Jurkat, Clone E6-1 (cell line): Measurements from ENCODE around the gene PRAC1.

ENCODE experiments used
- DNase-seq: peaks from one replicate; pipeline ENCODE4 v3.0.0-alpha.2; 2011; ENCODE audit warnings: low read depth, low spot score
- H3K4me3 ChIP-seq: 2 replicates; pipeline ENCODE4 v1.5.1; 2011; ENCODE audit warnings: mild to moderate bottlenecking, low read length, control low read depth, moderate library complexity

PRAC1 gene

DNA sequence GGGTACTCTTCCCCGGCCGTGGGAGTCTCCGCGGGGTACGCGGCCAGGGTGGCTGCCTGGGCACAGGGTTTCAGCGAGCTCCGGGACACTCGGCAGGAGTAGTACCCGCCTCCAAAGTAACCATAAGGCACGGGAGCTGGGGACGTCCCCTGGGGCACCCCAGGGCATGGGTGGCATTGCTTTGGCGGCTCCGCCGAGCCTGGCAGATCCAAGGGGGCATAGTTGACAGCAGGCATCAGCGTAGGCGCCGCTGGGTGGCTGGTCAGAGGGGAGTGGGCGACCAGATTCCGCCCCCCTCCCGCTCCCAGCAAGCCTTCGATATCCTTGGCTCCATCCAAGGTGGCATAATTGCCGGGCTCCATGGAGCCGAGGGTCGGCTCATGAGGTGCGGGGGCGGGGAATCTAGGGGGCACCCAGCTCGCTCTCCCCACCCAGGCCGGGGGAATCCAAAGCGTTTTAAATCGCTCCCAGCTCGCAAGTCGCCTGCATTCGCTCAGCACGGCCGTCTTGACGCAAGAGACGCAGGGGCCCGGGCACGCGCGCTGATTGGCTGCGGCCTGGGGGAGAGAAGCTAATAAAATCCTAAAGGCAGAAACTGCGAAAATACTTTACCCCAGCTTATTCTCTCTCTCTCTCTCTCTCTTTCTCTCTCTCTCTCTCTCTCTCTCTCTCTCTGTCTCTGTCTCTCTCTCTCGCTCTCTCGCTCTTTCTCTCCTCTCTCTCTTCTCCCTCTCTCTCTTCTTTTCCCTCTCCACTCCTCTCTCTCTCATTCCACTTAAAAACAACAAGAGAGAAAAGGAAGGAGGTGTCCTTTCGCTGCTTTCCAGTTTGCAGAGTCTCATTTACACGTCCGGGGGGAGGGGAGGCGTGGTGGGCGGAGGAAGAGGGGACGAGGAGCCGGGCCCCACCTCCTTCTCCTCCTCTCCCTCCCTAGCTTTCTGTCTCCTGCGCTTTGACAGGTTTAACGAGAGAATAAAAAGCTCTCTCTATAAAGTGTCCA is 6.2 kb upstream of the PRAC1 start, which contains the start of gene HOXB13:
Gene HOXB13, minus strand, starts transcription at position 519 of the 1,000 bp plus-strand sequence. Its CDS starts 157 bp downstream, at position 362.
- peak within 1 kb of the TSS; percentile 56 for H3K4me3 ChIP-seq
- DNase-seq: peak; percentile 59

DNA sequence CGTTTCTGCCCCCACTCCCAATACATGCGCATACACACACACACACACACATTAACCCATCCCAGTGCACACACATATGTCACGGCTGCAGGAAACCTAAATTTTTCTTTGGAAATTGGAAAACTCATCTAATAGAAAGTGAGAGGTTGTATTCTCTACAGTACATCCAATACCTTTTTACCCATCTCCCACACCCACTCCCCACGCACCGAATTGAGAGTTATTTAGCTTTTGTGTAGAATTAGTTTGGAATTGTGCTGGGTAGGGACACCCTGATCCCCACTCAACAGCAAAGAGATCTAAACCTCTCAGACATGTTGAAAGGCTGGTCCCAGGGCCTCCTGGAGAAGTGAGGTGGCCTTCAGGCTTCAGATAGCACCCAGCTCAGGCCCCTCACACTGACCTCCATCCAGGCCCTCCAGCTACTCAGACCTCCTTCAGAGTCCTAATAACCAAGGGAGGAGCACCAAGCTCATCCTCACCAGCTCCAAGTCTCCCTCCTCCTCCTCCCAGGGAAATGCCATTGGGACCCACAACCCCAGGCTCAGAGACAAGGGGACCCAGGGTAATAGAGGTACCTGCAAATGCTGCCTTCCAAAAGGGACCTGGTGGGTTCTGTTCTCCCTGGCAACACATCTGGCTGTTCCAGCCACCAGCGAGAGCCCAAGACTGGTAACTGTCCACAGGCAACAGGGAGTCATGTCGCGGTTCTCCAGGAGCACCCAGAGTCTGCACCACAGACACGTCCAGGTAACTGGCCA is 5.3 kb upstream of the PRAC1 start:
- DNase-seq: no peak
- H3K4me3 ChIP-seq: peak overlapping the region; percentile 56; the same call in 1 of the 2 replicates

DNA sequence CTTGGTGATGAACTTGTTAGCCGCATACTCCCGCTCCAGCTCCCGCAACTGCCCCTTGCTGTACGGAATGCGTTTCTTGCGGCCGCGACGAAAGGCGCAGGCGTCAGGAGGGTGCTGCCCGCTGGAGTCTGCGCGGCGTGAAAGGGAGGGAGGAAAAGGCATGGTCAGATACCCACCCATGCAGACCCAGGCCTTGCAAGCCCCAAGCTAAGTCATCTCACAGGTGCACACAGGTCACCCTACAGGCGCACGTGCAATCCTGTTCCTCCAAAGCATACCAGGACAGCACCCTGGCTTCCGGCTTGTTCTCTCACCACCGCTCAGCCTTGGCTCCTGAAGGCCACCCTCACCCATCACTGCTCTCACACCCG is 4.6 kb upstream of the PRAC1 start:
- no peak for DNase-seq
- H3K4me3 ChIP-seq: no peak overlapping the region

DNA sequence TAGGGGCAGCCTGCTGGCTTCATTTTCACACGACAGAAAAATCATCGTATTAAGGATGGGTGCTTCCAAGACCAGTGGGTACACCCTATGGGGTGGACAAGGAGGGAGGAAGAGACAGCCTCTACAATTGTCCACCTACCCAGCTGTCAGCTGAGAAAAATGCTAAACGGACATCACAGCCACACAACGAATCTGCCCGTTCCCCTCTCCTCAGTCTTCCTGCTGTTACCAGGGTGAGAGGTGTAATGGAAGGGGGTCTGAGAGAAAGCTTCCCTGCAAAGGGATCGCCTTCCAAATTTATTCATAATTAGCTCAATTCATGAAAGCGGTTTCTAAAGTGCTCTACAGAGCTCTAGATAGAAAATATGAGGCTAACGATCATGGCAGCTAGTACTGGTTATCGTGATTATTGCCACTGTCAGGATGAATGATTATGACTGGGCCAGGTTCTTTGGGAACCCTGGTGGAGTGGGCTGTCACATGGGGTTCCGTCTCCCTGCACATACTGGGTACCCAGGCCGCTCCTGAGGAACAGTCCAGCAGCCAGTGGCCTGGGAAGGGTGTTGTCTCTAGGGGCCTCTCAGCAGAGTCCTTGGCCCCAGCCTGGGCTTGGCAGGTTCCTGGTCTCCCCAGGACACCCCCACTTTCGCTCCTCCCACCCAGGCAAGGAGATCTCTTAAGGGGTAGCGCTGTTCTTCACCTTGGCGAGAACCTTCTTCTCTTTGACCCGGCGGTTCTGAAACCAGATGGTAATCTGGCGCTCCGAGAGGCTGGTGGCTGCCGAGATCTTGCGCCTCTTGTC is 4.0 kb upstream of the PRAC1 start:
- H3K4me3 ChIP-seq: no peak overlapping the region
- DNase-seq: no peak

DNA sequence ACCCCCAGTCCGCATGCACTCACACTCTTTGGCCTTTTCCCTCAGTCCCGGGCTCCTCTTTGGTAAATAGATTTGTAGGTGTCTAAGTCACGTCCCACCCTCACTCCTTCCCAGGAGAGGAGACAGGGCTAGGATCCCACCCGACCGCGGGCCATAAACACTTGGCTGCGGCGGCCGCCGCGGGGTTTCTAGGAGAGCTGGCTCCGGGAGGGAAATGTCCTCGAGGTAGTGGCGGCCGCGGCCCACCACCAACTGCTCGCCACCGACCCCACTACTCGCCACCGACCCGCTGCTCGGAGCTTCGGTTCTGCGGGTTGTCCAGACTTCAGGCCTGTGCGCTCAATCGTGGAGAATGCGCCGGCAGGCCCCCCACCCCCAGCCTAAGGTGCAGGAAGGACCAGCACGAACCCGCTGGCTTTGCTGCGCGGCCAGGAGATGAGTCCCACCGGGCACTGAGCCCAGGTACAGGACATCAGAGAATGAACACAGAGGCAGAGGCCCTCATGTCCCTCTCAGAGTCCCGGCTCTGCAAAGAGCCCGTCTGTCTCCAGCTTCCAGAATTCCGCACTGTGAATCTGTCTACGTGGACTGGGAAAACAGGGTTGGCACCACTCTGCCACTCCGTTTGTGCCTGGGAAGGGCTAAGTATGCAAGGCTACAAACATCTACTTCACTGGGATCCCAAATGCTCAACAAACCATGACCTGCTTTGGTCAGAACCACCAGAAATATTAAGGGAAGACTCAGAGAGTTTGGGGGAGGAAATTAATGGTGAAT is 3.2 kb upstream of the PRAC1 start:
- DNase-seq: no peak
- H3K4me3 ChIP-seq: no peak overlapping the region

DNA sequence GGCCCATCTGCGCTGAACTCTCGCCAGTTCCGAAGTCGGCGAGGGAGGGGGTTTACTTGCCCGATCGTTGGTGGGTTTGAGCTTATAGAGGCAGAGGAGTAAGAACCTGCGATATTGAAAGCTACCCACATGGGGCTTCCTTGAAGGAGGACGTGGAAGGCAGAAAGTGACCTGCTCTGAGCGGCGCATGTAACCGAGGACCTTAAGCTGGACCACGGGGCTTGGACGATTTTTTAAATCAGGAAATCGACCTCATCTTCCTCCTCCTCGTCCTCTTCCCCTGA is 2.6 kb upstream of the PRAC1 start:
- no peak overlapping the region for H3K4me3 ChIP-seq
- no peak for DNase-seq

DNA sequence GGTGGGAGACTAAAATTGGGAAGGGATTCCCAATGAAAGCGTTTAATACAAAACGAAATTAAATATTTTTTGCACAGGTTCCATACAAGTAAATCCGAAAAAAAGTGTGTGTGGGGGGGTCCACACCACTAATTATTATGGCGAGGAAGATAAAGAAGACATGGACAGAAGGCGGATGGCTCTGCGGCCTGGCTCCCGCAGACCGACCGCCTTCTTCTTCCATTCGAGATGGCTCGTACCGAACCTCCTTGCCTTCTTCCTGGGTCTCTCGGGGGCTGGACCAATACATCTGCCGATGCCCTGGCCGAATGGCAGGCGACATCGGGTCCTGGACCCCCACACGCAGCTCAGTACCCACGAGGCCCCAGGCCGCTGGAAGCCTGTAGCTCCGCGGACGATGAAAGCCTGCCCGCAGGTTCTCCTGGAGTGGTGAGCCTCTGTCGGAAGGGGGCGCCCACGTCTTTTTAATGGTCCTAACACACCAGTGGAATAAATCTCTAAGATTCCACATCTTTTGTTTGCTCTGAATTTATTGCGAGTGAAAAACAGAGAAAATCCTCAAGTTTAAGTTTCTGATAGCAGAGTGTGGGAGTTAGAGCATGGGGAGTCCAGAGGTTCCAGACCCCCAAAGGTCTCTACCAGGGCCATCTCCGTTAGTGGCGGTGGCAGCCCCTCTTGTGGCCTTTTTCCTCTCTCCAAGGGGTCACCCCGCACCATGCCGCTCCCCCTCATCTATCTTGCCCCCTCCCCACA is 2.1 kb upstream of the PRAC1 start:
- DNase-seq: peak; percentile 32
- H3K4me3 ChIP-seq: no peak overlapping the region

DNA sequence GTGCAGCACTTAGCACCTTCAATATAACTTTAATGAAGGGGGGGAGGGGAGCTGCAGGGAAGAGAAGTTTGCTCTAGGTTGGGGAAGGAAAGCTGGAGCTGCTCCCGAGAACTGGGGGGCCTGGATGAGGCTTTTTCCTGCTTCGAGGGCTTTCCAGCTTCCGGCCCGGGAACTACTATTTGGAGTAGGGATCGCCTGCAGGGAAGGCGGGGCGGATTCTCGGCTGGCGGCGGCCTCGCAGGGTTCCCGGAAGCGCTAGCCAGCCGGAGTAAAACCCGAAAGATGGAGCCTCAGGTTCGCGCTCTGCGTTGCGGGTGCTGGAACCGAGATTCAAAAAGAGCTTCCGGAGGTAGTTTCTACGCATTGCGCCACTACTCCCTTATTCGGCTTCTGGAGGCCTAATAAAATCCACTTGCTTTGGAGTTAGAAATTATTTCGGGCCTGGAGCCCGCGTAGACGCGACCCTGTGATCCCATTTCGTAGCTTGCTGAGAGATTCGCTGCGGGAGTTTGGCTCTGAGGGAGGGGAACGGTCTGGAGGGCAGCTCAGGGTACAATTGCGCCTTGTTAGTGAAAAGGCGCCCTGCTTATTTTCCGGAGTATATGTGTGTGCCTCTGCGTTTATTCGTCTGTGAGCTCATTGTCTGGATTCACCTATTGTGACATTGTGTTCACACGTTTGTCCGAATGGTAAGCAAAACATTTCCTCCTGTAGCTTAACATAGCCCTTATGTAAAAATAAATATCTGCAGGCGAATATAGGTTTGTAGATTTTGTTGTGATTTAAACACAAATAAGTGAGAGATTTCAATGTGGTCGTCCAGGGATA is 1.3 kb upstream of the PRAC1 start:
- no peak for DNase-seq
- no peak overlapping the region for H3K4me3 ChIP-seq

DNA sequence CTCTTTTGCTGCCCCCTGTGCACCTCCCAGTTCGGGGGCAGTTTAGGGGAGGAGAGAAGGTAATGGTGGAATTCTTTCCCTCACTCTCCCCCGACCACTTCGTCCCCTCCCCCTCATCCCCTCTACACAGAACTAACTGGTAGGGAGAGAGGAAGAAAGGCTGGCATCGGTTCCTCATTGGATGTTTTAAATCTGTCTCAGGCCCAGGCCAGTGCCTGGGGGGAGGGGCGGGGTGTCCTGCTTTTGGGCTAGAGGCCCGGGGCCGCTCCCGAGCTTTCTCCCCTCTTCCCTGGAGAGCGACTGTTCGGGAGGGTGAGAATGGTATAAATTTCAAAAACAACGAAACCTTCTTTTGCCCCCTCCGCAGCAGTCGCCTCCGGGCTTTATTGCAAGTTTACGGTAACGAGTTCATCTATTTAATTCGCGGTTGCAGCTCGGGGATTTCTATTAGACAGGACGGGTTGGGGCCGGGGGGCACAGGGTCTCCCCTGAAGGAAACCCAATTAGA is 651 bp upstream of the PRAC1 start, which contains the start of gene PRAC2:
Gene PRAC2, plus strand, starts transcription at position 271 of the 508 bp plus-strand sequence. CDS start 1,226 bp downstream, outside the sequence.
- DNase-seq: no peak
- no peak within 1 kb of the TSS for H3K4me3 ChIP-seq

DNA sequence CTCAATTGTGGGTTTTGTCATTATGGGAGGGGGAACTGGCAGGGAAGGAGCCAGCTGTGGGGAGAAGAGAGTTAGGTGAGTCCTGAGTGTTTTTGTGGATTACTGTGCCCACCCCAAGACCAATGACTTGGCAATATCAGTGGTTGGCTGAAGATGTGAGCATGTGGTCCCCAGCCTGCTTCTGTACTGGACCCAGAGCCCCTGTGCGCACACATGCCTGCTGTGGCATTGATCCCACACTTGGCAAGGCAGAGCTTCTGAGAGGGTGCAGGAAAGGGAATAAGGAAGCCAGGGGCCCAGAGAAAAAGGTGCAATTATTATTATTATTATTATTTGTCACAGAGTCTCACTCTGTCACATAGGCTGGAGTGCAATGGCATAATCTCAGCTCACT is 1.3 kb downstream of the PRAC1 start:
- DNase-seq: no peak
- no peak overlapping the region for H3K4me3 ChIP-seq

DNA sequence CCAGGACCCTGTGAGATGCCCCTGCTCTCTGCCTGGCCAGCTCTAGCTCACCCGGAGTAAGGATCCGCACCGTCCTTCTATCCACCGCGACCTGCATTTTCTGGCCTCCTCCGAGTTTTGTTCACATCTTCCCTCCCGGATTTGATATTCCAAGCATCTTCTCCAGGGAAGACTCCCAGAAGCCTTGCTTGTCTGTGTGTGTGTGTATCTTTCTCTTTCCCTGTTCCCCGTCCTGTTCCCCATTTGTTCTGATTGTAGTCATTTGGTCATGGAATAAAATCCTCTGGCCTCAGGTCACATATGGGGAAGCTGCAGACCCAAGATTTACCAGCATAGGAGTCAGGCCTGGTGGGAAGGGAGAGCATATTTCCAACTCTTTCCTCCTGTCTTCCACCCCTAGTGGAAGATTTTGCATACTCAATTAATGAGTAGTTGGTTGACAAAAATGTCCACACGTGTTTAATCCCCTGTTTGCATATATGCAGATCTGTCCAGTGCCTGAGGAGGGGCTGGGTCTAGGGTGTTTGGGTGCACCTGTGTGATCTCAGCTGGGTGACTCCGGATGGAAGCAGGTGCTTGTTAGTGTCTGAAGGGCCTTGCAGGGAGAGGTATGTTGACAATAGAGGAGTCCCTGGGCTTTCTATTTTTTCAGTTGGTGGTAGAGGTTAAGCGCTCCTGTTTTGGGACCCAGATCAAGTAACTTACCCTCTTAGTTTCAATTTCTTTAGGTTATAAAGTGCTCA is 1.9 kb downstream of the PRAC1 start:
- no peak for DNase-seq
- no peak overlapping the region for H3K4me3 ChIP-seq

DNA sequence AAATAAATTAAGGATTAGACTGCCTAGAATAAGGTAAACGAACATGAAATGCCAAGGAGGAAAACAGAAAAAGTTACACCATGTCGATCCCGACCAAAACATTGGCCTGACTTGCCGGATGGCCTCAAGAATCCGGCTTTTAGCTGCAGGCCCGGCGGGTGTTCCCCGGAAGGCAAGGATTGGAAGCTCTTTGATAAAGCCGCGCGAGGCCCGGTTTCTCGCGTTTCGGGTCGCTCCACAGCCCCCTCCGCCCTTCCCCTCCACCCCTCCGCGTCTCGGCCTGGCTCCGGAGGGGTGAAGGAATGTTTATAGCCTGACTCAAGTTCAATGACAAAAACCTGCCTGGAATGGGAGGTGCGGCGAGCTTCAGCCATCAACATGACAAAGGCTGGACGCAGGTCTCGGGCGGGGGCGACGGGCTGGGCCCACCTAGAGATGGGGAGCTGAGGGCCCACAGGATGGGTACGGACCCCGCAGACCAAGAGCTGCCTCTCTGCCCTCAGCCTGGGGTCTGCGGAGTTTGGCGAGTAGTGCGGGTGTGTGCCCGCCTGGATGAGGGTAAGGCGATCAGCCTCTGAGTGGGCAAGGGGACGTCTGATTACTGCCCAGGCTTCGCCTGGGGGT is 2.6 kb downstream of the PRAC1 start:
- no peak for DNase-seq
- H3K4me3 ChIP-seq: no peak overlapping the region

DNA sequence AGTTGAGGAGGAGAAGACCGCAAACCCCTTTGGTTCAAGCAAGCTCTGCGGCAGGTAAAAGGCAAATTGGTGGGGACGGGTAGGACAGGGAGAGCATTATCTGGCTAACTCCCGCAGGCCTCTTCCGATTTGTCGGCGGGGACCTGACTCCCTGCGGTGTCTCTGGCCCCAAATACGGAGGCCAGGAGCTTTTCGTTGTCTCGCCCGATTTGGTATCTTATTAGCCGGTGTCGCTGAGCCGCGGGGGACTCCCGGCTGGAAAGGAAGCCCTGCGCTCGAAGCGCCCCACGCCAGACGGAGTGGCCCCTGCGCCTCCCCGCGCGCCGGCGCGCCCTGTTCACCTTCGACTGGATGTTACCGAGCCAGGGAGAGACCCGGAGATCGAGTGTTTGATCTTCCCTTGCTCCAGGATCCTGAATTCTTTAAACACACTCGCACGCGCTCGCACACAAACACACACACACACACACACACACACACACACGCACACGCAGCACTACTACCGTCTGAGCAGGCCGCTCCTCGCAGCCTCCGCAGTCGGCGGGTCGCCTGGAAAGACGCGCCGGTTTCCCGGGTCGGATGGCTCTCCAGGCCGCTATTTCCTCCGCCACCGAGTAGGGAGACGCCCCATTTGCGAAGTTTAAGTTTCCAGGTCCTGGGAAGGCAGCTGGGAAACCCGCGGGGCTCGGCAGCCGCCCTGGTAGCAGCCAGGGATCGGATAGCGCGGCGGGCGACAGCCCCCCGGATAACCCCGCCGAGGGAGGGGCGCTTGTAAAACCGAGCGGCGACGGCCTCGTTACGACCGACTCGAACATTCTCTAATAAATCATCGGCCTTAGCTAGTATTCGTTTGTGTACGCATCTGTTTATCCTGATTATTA is 3.3 kb downstream of the PRAC1 start:
- no peak overlapping the region for H3K4me3 ChIP-seq

DNA sequence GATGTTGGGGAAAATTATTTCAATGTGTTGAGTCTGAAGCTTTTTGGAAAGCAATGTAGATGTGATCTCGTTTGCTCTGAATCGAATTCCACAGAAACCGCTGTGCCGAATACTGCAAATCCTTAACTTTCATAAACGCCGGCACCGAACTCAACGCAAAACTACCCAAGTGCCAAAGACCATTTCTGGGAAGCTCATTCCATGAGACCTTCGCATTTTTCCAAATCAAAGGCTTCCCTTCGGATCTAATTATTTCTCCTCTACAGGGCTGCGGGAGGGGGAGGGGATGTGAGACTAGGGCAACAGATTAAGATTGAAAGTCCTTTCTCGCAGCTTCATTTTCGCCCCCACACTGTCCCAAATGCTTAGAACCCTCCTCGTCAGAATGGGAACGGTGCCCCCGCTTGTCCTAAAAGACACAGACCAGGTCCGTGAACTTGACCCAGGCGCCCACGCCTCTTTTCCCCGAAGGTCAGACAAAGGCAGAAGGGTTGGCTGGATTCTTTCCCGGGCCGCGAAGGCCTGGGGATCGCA is 4.0 kb downstream of the PRAC1 start:
- H3K4me3 ChIP-seq: no peak overlapping the region
- no peak for DNase-seq

More for the DNA sequence above, 3.3 kb downstream of the PRAC1 start:
- no peak for DNase-seq
